ENCODE measurements around the gene GTPBP3.

GTPBP3 gene

GRCh38 chr19:17309198-17309964 is 28.0 kb upstream of the GTPBP3 start, which contains the start of gene DDA1:
Gene DDA1, plus strand, starts transcription at chr19:17309563. Its CDS starts 92 bp downstream, at chr19:17309655.
- peak; percentile 96 for DNase-seq (ENCODE audit: low read depth)

- DNase-seq (ENCODE audit: low read depth) = no peak
Measured at GRCh38 chr19:17309965-17310461, 27.3 kb upstream of the GTPBP3 start.

- no peak for DNase-seq (ENCODE audit: low read depth)
Measured at GRCh38 chr19:17311455-17312188, 25.7 kb upstream of the GTPBP3 start.

- DNase-seq (ENCODE audit: low read depth) = no peak
Measured at GRCh38 chr19:17312189-17313113, 24.9 kb upstream of the GTPBP3 start.

- no peak for DNase-seq (ENCODE audit: low read depth)
Measured at GRCh38 chr19:17314007-17314593, 23.3 kb upstream of the GTPBP3 start.

GRCh38 chr19:17318966-17319365 is 18.4 kb upstream of the GTPBP3 start:
- no peak for DNase-seq (ENCODE audit: low read depth)

- DNase-seq (ENCODE audit: low read depth) = no peak
Measured at GRCh38 chr19:17319473-17320238, 17.7 kb upstream of the GTPBP3 start.

- DNase-seq (ENCODE audit: low read depth) = no peak
Measured at GRCh38 chr19:17320435-17320834, 16.9 kb upstream of the GTPBP3 start.

- no peak for DNase-seq (ENCODE audit: low read depth)
Measured at GRCh38 chr19:17321655-17322489, 15.5 kb upstream of the GTPBP3 start.

- DNase-seq (ENCODE audit: low read depth) = no peak
Measured at GRCh38 chr19:17322854-17323253, 14.5 kb upstream of the GTPBP3 start.

- no peak for DNase-seq (ENCODE audit: low read depth)
Measured at GRCh38 chr19:17323300-17323963, 13.9 kb upstream of the GTPBP3 start.

- no peak for DNase-seq (ENCODE audit: low read depth)
Measured at GRCh38 chr19:17323964-17324332, 13.4 kb upstream of the GTPBP3 start.

- DNase-seq (ENCODE audit: low read depth) = no peak
Measured at GRCh38 chr19:17324357-17325114, 12.8 kb upstream of the GTPBP3 start.

GRCh38 chr19:17325133-17325532 is 12.2 kb upstream of the GTPBP3 start:
- DNase-seq (ENCODE audit: low read depth) = no peak

- DNase-seq (ENCODE audit: low read depth) = no peak
Measured at GRCh38 chr19:17325881-17326594, 11.3 kb upstream of the GTPBP3 start.

GRCh38 chr19:17326595-17326966 is 10.8 kb upstream of the GTPBP3 start:
- DNase-seq (ENCODE audit: low read depth) = no peak

GRCh38 chr19:17327068-17327653 is 10.2 kb upstream of the GTPBP3 start:
- no peak for DNase-seq (ENCODE audit: low read depth)
